Purkinje cell (primary cell): ENCODE data around the gene SMIM11. TPM values are rescaled to one million over a fixed set of nuclear protein-coding genes. Genes with fewer than 3 reads are reported as not detected.

Source experiments
- polyA plus RNA-seq: library from polyadenylated mRNA; unstranded; fragments of >200 nt; fragmentation: Nextera tagmentation; gene quantifications from 2 replicates; pipeline ENCODE4 v1.2.1, GENCODE V29; 2014

SMIM11 gene, protein sequence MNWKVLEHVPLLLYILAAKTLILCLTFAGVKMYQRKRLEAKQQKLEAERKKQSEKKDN
- 10.0 and 28.7 TPM in 2 replicates for polyA plus RNA-seq

GRCh38 chr21:34374940-34375618, at the start of gene SMIM11:
TSS of gene SMIM11 (plus strand) at chr21:34375507. CDS start at chr21:34379505, 3,998 bp downstream.

GRCh38 chr21:34363733-34364132, 11.6 kb upstream of the SMIM11 start, which contains the start of gene KCNE2:
TSS of gene KCNE2 (plus strand) at chr21:34364006. CDS start at chr21:34370479, 6,473 bp downstream.

GRCh38 chr21:34423805-34424204, 48.5 kb downstream of the SMIM11 start, which contains the start of gene SMIM34:
TSS of gene SMIM34 (minus strand) at chr21:34423951. CDS start at chr21:34423839, 112 bp downstream.

Other genes starting within 250 kb of the SMIM11 start
- gene KCNE2, start 11.5 kb upstream of the SMIM11 start, polyA plus RNA-seq = 0.31 TPM in 1 of 2 replicates, not detected in the other
- gene SMIM34, start 48.4 kb downstream of the SMIM11 start, polyA plus RNA-seq = not detected in 2 replicates
- gene KCNE1, start 136.7 kb downstream of the SMIM11 start, polyA plus RNA-seq = not detected in 2 replicates
- 44.5 and 56.7 TPM in 2 replicates for gene RCAN1, start 239.6 kb downstream of the SMIM11 start, polyA plus RNA-seq